ENCODE results near the gene NECAP2.

The NECAP2 gene

DNA sequence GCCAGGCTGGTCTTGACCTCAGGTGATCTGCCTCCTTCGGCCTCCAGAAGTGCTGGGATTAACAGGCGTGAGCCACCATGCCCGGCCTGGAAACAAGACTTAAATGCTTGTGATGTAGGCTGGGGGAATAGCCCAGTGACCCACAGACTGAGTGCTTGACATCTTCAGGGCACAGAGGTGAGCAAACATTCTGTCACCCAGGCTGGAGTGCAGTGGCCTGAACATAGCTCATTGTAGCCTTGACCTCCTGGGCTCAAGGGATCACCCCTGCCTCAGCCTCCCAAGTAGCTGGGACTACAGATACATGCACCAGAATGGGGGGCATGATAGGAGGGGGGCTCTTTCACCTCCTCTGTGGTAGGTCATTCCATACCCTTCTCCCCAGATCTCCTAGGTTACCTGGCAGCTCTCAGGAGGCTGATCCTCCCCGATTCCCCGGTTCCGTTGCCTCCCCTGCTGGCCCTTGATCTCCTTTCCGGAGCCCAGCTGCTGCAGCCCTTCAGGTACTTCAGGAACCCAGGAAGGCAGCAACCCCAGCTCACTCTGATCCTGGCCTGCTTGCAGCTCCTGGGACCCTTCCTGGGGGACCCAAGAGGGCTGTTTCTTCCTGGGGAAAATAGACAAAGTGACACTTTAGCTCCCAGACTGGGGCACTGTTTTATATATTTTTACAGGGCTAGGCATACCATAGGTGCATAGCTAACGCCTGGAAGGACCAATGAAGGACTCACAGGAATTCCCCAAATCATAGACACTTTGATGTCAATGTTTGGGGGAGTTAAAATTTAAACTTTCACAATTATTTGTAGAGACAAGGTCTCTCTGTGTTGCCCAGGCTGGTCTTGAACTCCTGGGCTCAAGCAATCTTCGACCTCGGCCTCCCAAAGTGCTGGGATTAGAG is 15.1 kb upstream of the NECAP2 start:
- no peak for FAIRE-seq
- DNase-seq (ENCODE audit: extremely low spot score, insufficient read length, low read depth): no peak

DNA sequence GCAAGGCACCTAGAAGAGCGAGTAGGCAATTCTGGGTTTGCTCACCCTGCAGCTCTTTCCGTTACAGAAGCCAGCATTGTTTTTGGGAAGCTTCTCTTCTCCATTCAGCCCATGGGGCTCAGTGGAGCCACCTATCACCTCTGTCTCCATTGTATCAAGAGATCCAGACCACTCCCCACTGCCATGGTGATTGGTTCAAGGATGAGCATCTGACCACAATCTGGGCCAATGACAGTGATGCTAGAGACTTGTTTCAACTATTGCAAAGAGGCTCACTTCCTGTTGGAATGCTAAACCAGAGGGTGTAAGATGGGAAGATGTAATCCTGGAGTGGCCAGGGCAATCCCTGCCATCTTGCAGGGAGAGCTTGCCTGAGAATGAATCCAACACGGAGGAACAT is 9.9 kb upstream of the NECAP2 start:
- no peak for FAIRE-seq
- DNase-seq (ENCODE audit: extremely low spot score, insufficient read length, low read depth): no peak

DNA sequence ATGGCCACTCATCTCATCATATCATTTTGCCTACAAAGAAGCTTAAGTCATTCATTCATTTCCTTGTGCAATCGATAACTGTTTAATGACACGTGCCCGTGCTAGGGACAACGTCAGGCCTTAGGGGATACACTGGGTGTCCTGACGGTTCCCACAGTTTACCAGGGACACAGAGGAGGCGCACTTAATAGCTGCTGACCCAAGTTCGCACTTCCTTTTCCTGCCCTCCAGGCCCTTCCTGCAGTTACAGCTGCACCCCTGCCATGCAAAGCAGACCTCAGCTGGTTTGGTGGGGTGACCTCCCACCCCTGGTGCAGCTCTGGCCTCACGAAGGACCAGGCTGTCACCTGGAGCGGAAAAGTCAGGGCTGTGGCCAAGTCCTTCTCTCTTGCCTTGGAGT is 7.5 kb upstream of the NECAP2 start:
- FAIRE-seq (peak; percentile 24), DNase-seq (ENCODE audit: extremely low spot score, insufficient read length, low read depth) (no peak)

DNA sequence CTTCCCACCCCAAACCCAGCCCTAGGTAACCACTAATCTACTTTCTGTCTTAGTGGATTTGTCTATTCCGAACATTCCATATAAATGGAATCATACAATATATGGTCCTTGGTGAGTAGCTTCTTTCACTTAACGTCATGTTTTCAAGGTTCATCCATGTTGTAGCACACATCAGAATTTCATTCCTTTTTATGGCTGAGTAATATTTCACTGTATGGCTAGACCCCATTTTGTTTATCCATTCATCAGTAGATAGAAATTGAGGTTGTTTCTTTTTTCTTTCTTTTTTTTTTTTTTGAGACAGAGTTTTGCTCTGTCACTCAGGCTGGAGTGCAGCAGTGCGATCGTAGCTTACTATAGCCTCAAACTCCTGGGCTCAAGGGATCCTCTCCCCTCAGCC is 6.5 kb upstream of the NECAP2 start:
- FAIRE-seq (no peak), DNase-seq (ENCODE audit: extremely low spot score, insufficient read length, low read depth) (no peak)

DNA sequence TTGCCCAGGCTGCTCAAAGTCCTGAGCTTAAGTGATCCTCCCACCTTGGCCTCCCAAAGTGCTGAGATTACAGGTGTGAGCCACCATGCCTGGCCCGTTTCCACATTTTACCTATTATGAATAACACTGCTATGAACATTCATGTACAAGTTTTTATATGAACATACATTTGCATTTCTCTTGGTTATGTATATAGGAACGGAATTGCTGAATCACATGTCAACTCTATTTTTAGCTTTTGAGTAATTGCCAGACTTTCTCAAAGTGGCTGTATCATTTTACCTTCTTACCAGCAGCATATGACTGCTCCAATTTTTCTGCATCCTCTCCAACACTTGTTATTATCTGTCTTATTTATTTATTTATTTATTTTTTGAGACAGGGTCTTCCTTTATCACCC is 6.0 kb upstream of the NECAP2 start:
- DNase-seq (ENCODE audit: extremely low spot score, insufficient read length, low read depth) (no peak), FAIRE-seq (no peak)

DNA sequence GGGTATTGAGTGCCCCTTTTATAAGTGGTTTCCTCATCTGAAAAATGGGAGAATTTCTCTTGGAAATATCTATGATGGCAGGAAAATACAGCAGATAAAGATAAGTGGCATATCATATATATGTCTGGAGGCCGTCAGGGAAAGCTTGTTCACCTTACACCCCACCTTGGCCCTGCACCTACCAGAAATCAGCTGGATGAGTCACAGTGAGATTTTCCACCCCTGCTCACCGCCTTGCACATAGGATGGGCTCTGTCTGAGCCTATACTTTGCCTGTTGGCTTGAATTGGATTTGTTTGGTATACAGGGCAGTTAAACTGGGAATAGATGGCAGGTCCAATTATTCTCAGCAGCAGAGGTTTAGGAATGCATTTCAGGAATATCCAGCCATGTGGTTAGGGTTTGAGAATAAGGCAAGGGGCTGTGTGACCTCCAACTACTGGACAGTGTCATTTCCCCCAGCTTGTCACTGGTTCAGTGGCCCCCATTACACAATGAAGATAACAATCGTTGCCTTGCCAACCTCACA is 3.5 kb upstream of the NECAP2 start, which contains the start of gene SPATA21:
Gene SPATA21 (minus strand): TSS at position 479 of the 529 bp plus-strand sequence. CDS start 6,053 bp downstream, outside the sequence.
- DNase-seq (ENCODE audit: extremely low spot score, insufficient read length, low read depth) (no peak), FAIRE-seq (no peak)

DNA sequence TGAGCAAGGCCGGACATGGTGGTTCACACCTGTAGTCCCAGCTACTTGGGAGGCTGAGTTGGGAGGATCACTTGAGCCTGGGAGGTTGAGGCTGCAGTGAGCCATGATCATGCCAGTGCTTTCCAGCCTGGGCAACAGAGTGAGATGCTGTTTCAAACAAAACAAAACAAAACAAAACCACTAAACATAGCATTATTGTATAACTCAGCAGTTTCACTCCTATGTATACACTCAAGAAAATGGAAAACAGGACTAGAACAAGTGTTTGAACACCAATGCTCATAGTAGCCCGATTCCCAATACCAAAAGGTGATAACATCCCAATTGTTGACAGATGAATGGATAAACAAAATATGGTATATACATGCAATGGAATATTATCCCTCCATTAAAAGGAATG is 2.0 kb upstream of the NECAP2 start:
- DNase-seq (ENCODE audit: extremely low spot score, insufficient read length, low read depth): no peak
- FAIRE-seq: no peak

DNA sequence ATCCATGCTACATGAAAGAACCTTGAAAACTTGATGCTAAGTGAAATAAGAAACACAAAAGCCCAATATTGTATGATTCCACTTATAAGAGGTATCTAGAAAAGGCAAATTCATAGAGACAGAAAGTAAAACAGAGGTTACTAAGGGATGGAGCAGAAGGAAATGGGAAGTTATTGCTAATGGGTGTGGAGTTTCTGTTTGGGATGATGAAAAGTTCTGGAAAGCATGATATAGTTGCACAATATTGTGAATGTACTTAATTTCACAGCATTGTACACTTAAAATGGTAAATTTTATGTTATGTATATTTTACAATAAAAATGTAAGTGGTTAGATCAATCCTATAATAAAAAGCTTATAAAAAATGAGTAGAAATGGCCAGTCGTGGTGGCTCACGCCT is 1.6 kb upstream of the NECAP2 start:
- DNase-seq (ENCODE audit: extremely low spot score, insufficient read length, low read depth) (no peak), FAIRE-seq (no peak)

DNA sequence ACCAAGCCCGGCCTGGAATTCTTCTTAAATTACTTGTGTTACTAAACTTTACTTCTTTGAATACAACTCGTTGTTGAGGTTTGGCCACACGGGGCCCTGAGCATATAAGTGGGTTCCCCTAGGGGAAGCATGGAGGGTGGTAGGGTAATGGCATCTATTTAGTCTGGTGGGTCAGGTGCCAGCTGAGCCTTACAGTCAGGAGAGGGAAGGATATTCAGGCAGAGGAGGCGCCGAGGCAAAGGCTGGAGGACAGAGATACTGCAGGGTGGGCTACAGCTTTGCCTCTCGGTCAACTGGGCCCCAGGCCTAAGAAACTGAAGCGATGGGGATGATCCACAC is 424 bp upstream of the NECAP2 start:
- FAIRE-seq (no peak), DNase-seq (ENCODE audit: extremely low spot score, insufficient read length, low read depth) (no peak)

DNA sequence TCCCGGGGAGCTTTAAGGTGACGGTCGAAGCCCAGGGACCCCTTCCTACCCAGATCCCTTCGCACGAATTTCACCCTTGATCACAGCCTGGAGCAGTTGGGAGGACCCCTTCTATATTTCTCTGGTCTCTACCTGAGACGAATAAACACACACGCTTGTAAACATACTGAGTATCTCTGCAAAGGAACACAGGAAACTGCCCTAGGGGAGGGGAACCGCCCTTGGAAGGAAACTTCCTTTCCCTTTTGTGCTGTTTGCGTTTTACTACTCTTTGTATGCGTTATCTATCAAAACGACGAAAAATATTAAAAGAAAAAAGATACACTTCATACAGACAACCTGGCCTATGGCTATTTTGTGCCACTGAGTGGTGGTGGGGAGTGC is 750 bp downstream of the NECAP2 start:
- no peak for DNase-seq (ENCODE audit: extremely low spot score, insufficient read length, low read depth)
- peak; percentile 35 for FAIRE-seq

DNA sequence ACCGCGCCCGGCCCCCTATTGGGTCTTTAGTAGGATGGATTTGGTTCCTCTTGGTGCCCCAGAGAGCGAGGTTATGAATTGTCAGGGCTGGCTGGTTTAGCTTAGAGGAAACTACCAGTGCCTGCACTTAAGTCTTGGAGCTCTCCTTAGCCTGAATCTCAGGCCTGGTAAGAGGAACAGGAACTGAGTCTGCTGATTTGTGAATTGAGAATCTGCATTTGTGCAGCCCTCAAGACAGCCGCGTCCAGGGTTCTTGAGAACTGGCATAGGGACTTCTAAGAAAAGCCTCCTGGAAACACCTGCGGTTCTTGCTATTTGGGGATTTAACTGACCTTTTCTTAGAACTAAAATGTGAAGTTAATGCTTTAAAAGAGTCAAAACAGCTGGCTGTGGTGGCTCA is 1.7 kb downstream of the NECAP2 start:
- DNase-seq (ENCODE audit: extremely low spot score, insufficient read length, low read depth) (no peak), FAIRE-seq (no peak)

DNA sequence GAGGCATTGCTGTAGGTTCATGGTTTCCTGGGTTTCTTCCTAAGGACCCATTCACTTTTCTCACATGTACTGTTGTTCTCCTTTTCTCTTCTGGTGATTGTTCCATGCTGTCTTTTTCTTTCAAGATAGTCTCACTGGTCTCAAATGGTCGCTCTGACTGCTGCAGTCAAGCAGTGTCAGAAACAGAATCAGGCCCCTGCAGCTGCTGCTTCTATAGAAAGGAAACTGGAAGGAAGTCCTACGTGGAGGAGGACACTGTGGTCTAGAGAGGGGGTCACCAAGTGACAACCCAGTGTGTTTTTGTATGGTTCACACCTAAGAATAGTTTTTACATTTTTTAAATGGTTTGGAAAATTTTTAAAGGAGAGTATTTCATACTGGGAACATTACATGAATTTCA is 2.4 kb downstream of the NECAP2 start:
- FAIRE-seq: no peak
- DNase-seq (ENCODE audit: extremely low spot score, insufficient read length, low read depth): no peak

DNA sequence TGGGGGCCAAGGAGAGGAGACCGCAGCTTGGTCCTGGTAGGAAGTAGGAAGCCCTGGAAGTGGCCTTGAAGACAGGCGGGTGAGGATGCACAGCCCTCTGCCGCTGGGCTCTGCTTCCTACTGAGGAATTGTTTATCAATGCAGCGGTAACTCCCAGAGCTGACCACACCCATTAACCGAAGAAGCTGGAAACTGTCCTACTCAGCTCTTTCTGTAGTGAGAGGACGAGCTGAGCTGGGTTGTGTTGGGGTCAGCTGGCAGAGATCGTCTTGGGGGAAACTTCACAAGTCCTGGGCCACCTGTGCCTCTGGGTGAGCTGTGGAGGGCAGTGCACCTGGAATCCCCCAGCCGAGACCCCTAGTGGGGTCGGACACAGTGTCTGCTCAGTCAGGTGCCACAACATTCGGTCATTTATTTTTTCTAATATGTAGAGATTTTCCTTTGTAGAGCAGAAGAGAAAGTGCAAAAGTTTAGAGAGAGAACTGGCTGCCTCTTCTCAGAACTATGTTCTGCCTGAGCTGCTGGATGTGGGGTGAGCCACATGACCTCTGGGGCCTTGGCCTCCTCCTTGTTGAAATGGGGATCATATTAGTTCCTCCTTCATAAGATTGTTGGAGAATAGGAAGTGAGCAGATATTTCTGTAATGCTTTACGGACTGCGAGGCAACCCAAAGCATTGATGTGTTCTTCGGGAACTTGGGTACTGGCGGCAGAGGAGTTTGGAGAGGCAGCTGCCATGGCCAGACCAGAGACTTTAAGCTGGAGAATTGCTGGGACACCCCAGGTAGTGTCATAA is 3.6 kb downstream of the NECAP2 start:
- DNase-seq (ENCODE audit: extremely low spot score, insufficient read length, low read depth) (no peak), FAIRE-seq (no peak)

DNA sequence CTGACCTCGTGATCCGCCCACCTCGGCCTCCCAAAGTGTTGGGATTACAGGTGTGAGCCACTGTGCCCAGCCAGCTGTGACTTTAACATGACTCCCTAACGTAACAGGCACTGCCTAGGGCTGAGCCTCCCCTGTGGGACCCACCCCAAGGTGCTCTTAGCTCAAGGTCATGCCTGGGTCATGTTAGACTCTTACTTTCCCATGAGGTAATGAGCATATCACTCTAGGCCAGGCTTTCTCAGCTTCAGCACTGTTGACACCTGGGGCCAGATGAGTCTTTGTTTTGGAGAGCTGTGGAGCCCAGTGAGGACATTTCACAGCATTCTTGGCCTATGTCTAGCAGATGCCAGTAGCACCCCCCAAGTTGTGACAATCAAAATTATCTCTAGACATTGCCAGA is 4.5 kb downstream of the NECAP2 start:
- DNase-seq (ENCODE audit: extremely low spot score, insufficient read length, low read depth) (no peak), FAIRE-seq (no peak)

DNA sequence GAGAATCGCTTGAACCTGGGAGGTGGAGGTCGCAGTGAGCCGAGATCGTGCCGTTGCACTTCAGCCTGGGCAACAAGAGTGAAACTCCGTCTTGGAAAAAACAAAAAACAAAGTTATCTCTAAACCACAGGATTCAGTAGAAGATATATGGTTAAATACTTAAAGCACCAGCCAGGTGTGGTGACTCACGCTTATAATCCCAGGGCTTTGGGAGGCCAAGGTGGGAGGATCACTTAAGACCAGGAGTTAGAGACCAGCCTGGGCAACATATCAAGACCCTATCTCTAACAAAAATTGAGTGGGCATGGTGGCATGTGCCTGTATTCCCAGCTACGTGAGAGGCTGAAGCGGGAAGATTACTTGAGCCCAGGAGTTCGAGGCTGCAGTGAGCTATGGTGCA is 5.6 kb downstream of the NECAP2 start:
- FAIRE-seq (no peak), DNase-seq (ENCODE audit: extremely low spot score, insufficient read length, low read depth) (no peak)

DNA sequence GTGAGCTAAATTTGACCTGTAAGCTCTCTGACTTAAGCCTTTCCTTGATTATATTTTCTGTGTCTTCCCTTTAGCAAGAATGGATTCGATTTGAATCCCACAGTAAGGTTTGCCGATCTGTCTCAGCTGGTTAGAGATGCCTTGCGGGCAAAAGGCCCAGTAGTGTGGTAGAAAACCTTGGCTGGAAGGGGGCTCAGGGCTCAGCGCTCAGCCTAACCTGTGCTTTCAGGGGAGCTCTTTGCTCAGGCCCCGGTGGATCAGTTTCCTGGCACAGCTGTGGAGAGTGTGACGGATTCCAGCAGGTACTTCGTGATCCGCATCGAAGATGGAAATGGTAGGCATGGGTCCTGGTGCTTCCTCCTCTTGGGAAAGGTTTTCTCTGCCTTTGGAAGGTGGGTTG is 7.1 kb downstream of the NECAP2 start:
- DNase-seq (ENCODE audit: extremely low spot score, insufficient read length, low read depth) (no peak), FAIRE-seq (no peak)

DNA sequence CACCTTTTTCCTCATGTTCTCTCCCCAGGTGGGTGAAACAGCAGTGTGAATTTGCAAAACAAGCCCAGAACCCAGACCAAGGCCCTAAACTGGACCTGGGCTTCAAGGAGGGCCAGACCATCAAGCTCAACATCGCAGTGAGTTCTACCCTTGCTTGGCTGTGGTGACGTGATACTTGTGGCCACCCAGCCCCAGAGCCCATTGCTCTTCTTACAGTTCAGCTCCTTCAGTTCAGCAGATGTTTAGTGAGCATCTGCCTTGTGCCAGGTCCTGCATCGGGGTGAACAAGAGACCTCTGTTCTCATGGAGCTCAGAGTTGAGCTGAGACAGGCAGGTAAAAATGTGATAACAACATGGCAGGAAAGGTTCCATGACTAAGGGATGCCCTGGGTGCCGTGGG is 8.5 kb downstream of the NECAP2 start:
- no peak for DNase-seq (ENCODE audit: extremely low spot score, insufficient read length, low read depth)

DNA sequence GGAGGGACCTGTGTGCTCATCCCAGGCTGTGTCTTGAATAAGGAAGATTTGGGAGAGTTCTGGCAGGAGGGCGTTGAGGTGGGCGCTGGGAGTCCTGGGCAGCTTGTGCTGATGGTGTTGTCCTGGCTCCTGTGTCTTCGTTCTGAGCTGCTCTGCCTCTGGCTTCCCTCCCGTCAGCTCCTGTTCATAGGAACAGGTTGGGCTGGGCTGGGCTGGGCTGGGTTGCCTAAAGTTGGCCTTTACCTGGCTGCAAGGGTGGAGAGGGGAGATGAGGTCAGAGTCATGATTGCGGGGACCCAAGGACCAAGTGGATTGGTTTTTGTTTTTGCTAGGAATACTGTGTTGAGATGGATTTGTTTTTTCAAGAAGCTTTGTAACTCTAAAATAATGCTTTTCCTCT is 9.1 kb downstream of the NECAP2 start:
- DNase-seq (ENCODE audit: extremely low spot score, insufficient read length, low read depth) (no peak), FAIRE-seq (no peak)

More for the DNA sequence above, 8.5 kb downstream of the NECAP2 start:
- no peak for FAIRE-seq

DNA sequence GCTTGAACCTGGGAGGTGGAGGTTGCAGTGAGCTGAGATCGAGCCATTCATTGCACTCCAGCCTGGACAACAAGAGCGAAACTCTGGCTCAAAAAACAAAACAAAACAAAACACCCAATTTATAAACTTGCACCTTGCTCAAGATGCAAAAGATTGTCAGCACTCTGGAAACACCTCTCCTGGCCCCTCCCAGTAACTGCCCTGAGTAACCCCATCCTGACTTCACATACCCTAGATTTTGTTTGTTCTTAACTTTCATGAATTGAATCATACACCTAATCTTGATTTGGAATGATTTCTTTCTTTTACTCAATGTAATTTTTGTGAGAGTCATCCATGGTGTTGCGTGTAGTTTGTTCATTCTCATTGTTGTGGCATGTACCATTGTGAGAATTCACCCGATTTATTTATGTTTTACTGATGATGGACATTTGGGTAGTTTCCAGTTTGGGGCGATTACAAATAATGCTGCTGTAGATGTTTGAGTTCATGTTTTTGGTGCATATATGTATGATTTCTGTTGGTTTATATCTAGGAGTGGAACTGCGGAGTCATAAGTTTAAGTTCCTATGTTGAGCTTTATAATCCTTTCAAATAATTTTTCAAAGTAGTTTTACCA is 10.4 kb downstream of the NECAP2 start:
- FAIRE-seq (peak; percentile 70), DNase-seq (ENCODE audit: extremely low spot score, insufficient read length, low read depth) (no peak)

DNA sequence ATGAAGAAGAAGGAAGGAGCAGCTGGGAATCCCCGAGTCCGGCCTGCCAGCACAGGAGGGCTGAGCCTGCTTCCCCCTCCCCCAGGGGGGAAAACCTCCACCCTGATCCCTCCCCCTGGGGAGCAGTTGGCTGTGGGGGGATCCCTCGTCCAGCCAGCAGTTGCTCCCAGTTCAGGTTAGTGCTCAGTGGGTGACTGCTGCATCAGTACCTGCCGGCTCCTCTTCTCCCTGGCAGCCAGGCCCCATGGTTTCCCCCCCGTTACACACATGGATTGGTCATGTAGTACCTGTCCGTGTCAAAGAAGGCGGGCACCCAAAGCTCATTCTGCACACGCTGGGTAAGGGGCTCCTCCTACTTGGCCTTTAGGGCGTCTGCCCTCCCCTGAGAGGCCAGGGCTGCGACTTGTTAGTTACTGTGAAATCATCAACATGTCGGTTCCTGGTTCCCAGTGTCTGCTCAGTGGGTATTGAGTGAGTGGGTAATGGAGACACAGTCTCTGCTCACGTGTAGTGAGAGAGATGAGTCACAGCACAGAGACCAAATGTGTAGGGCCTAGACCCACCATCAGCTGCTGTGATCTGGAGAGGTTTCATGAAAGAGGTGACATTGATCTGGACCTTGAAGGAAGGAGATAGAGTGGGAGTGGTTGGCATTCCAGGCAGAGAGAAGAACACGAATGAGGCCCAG is 11.5 kb downstream of the NECAP2 start:
- no peak for DNase-seq (ENCODE audit: extremely low spot score, insufficient read length, low read depth)
- FAIRE-seq: peak; percentile 70

All from GM18507 (cell line).